Measurements from ENCODE around the gene DHX40.

DNA sequence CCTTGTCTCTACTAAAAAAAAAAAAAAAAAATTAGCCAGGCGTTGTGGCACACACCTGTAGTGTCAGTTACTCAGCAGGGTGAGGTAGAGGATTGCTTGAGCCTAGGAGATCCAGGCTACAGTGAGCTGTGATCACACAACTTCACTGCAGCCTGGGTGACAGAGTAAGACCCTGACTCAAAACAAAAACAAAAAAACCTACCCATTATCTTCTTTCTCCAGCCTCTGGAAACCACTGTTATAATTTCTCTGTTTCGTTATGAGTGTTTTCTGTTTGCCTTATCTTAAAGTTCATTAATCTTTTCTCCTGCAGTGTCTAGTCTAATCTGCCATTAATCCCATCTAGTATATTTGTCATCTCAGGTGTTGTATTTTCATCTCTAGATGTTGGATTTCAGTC is 35.7 kb downstream of the DHX40 start:
- TF ChIP-seq, protein P1, sequence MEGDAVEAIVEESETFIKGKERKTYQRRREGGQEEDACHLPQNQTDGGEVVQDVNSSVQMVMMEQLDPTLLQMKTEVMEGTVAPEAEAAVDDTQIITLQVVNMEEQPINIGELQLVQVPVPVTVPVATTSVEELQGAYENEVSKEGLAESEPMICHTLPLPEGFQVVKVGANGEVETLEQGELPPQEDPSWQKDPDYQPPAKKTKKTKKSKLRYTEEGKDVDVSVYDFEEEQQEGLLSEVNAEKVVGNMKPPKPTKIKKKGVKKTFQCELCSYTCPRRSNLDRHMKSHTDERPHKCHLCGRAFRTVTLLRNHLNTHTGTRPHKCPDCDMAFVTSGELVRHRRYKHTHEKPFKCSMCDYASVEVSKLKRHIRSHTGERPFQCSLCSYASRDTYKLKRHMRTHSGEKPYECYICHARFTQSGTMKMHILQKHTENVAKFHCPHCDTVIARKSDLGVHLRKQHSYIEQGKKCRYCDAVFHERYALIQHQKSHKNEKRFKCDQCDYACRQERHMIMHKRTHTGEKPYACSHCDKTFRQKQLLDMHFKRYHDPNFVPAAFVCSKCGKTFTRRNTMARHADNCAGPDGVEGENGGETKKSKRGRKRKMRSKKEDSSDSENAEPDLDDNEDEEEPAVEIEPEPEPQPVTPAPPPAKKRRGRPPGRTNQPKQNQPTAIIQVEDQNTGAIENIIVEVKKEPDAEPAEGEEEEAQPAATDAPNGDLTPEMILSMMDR (IDR thresholded peaks at IDR 0.05), result no peak
- TF ChIP-seq POLR2A (IDR thresholded peaks at IDR 0.05) (no peak), EP300 (IDR thresholded peaks at IDR 0.05) (no peak)
